Hepatocyte (in vitro differentiated cells): ENCODE data around the gene MAN1C1.

ENCODE experiments used
- CTCF ChIP-seq: fragments of 200-600 bp; sonication (generic); IDR thresholded peaks from 2 replicates; pipeline ENCODE4 v1.5.1; 2016; ENCODE audit warnings: antibody characterized with exemption, mild to moderate bottlenecking; ENCODE audit not compliant: poor library complexity
- EZH2 ChIP-seq: fragments of 200-600 bp; sonication (generic); IDR thresholded peaks from 2 replicates; pipeline ENCODE4 v1.6.1; 2016; ENCODE audit warnings: antibody characterized with exemption, mild to moderate bottlenecking, borderline replicate concordance

GRCh38 chr1:25624156-25624555 lies 7.6 kb downstream of the MAN1C1 start:
- no peak for TF ChIP-seq EZH2
- no peak for TF ChIP-seq CTCF
